Nephron (organoid): ENCODE measurements around the gene MAFB.

Experiments
- H3K27ac Mint-ChIP-seq, 3 experiments: 2 replicates each; pipeline ENCODE4 v1.8.0; 2020; ENCODE audit warnings: mixed read lengths in 3 of 3, mild to moderate bottlenecking in 2 of 3, moderate library complexity in 1 of 3
- H3K27me3 Mint-ChIP-seq: 2 replicates; pipeline ENCODE4 v1.8.0; 2021; ENCODE audit warnings: low read depth, mild to moderate bottlenecking, moderate library complexity, mixed read lengths
- H3K36me3 Mint-ChIP-seq: 2 replicates; pipeline ENCODE4 v1.8.0; 2020; ENCODE audit warnings: low read depth, mixed read lengths
- H3K4me1 Mint-ChIP-seq: 2 replicates; pipeline ENCODE4 v1.8.0; 2020; ENCODE audit warnings: mixed read lengths
- H3K4me3 Mint-ChIP-seq, 3 experiments: 2 replicates each; pipeline ENCODE4 v1.8.0; 2020; ENCODE audit warnings: mild to moderate bottlenecking in 3 of 3, mixed read lengths in 3 of 3, moderate library complexity in 2 of 3
- H3K9me3 Mint-ChIP-seq: 2 replicates; pipeline ENCODE4 v1.8.0; 2020; ENCODE audit warnings: mixed read lengths
- TF ChIP-seq, protein P1 (sequence below), 3 experiments: fragments of 200-600 bp; sonication (generic); IDR thresholded peaks; one replicate each; pipeline ENCODE4 v1.5.0; 2021; ENCODE audit warnings: antibody characterized with exemption in 3 of 3; ENCODE audit not compliant: unreplicated experiment in 3 of 3

The MAFB gene

DNA sequence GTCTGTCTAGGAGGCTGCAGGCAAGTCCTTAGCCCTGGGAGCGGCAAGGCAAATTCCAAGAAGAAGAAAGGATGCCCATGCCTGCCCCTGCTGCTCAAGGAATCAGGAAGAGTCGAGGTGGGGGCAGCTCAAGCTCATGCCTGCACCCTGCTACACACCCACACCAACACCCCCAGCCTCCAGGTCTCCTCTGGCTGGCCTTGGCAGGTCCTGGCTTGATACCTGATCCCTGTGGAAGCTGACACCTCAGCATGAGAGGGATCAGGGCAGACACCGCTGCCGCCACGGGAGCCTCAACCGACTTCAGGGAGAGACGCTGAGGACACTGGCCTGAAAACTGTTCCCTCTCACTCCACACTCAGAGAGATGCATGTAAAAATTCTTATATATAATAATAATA lies 35.5 kb upstream of the MAFB start:
- no peaks in the 10 kb centered on the region for H3K36me3 Mint-ChIP-seq
- H3K27me3 Mint-ChIP-seq = peaks cover 11% of the 10 kb centered on the region

DNA sequence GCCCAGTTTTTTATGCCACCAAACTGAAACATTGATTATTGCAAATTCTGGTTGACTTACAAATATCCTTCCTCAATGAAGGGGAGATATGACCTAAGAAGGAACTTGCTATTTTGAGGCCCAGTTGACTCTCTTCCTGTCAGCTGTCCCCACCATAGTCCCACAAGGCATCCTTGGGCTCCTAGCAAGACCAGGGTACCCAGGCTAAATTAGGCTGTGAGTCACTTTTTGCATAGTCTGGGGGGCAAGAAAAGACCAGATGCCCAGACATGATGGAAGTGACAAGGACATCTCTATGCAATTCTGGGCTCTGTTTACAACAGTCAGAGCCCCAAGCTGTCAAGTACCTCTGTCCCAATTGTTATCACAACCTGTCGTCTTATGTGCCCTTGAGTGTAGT lies 31.8 kb upstream of the MAFB start:
- peaks cover 31% of the 10 kb centered on the region for H3K27me3 Mint-ChIP-seq
- H3K4me1 Mint-ChIP-seq = peaks cover 7% of the 10 kb centered on the region
- peaks cover 3% of the 10 kb centered on the region for H3K9me3 Mint-ChIP-seq
- H3K27ac Mint-ChIP-seq = no peak overlapping the region
- no peaks in the 10 kb centered on the region for H3K36me3 Mint-ChIP-seq
- TF ChIP-seq, protein P1, sequence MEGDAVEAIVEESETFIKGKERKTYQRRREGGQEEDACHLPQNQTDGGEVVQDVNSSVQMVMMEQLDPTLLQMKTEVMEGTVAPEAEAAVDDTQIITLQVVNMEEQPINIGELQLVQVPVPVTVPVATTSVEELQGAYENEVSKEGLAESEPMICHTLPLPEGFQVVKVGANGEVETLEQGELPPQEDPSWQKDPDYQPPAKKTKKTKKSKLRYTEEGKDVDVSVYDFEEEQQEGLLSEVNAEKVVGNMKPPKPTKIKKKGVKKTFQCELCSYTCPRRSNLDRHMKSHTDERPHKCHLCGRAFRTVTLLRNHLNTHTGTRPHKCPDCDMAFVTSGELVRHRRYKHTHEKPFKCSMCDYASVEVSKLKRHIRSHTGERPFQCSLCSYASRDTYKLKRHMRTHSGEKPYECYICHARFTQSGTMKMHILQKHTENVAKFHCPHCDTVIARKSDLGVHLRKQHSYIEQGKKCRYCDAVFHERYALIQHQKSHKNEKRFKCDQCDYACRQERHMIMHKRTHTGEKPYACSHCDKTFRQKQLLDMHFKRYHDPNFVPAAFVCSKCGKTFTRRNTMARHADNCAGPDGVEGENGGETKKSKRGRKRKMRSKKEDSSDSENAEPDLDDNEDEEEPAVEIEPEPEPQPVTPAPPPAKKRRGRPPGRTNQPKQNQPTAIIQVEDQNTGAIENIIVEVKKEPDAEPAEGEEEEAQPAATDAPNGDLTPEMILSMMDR (IDR thresholded peaks at IDR 0.05; ENCODE audit: unreplicated experiment in 3 of 3) = no peak
- H3K4me3 Mint-ChIP-seq = no peak overlapping the region

More for the DNA sequence above, 35.5 kb upstream of the MAFB start:
- TF ChIP-seq, protein P1 (IDR thresholded peaks at IDR 0.05; ENCODE audit: unreplicated experiment in 3 of 3) = no peak
- Mint-ChIP-seq H3K4me1 (peaks cover 5% of the 10 kb centered on the region), H3K27ac (no peak overlapping the region), H3K4me3 (no peak overlapping the region), H3K9me3 (peaks cover 9% of the 10 kb centered on the region)

DNA sequence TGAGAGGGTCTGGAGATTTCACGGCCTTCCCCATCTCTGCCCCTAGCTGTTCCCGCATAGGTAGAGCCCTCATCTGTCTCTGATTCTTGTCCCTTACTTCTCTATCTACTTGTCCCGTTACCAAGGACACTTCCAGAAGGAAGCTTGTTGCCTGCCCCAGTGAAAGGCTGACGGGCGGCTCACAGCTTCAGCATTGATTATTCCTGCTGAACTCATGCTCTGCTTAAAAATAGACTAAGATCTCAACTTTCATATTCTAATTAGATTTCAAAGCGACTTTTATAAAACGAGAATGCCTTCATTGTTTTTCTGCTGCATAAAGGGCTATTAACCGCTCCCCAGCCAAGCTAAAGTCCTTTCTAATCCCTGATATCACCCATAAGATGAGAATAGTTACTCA lies 31.1 kb upstream of the MAFB start:
- TF ChIP-seq, protein P1 (IDR thresholded peaks at IDR 0.05; ENCODE audit: unreplicated experiment in 3 of 3) = no peak
- Mint-ChIP-seq H3K36me3 (no peaks in the 10 kb centered on the region), H3K27ac (no peak overlapping the region), H3K4me1 (peaks cover 7% of the 10 kb centered on the region), H3K4me3 (no peak overlapping the region), H3K9me3 (peaks cover 3% of the 10 kb centered on the region), H3K27me3 (peaks cover 31% of the 10 kb centered on the region)

DNA sequence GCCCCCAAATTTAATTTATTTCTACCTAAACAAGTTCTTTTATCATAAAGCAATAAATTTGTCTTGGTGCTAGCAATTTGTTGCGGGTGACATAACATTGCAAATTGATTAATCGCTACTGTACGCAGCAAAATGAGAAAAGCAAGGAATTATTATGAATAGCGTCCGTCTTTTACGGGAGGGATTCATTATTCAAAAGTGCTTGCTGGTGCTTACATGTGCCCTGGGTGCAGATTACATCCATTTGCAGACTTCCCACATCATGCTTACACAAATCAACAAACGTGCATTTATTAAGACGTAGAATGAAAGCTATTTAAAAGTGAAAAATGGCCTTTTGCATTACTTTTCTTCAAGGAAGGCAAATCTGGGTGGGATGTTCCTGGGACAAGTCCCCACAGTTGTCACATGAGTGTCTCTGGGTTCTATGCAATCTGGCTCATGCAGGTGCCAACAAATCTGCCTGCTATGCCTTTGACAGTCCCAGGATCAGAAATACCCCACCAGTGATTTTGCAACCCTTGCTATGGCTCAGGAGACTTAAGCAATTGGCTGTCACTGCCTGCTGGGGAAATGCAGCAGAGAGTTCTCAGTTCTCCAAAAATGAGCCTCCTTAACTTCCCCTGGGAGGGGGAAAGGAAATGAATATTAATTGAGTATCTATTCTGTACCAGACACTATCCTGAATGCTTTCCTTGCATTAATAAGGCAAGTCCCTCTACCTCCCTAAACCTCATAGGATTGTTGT lies 30.1 kb upstream of the MAFB start:
- Mint-ChIP-seq H3K4me1 (peaks cover 7% of the 10 kb centered on the region), H3K27ac (no peak overlapping the region), H3K9me3 (peaks cover 3% of the 10 kb centered on the region), H3K36me3 (no peaks in the 10 kb centered on the region), H3K4me3 (no peak overlapping the region), H3K27me3 (peaks cover 32% of the 10 kb centered on the region)
- TF ChIP-seq, protein P1 (IDR thresholded peaks at IDR 0.05; ENCODE audit: unreplicated experiment in 3 of 3) = no peak

DNA sequence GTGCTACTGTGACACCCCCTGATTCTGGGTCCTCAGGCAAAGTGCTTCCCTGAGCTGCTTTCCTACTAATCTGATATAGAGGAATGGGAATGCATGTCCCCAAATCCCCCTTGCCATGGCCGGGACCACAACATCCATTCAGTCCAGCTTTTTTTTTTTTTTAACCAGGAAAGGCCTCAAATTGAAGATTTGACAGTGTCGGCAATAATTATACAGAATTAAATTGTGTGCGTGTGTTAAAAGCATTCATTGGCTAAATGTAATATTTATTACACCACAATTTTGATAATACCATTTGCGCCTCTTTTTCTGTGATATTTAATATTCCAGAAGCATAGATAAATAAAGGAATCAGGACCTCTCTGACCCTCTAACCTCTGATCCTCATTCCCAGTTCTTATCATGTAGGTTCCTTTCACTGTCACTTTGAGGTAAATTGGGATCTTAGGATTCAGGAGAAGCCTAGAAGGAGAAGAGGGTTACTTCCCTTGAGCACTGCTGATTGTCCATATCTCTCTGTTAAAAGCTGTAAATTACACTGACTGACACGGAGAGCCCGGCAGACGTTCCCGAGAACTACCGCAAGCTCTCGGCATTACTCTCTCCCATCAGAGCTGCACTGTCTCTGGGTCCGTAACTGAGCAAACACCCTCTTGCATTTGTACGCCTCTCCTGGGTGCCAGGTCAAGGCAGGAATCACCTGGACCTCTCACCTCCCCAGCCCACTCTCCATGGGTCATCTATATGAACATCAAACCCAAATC lies 29.4 kb upstream of the MAFB start:
- no peak overlapping the region for H3K4me3 Mint-ChIP-seq
- no peaks in the 10 kb centered on the region for H3K36me3 Mint-ChIP-seq
- H3K4me1 Mint-ChIP-seq = peaks cover 7% of the 10 kb centered on the region
- TF ChIP-seq, protein P1 (IDR thresholded peaks at IDR 0.05; ENCODE audit: unreplicated experiment in 3 of 3) = no peak
- peaks cover 37% of the 10 kb centered on the region for H3K27me3 Mint-ChIP-seq
- H3K27ac Mint-ChIP-seq = no peak overlapping the region
- H3K9me3 Mint-ChIP-seq = no peaks in the 10 kb centered on the region
